ENCODE results near the gene ASAP3. TPM values are rescaled to one million over a fixed set of nuclear protein-coding genes. Genes with fewer than 3 reads are reported as not detected.

ASAP3 gene
- total RNA-seq, 1 experiment from 2014 or later, result 71.2 TPM

- DNase-seq (ENCODE audit: low spot score) (no peak), ATAC-seq (no peak)
- TF ChIP-seq ATF2 (CRISPR knock-in tag; IDR thresholded peaks at IDR 0.05; ENCODE audit: borderline replicate concordance, low read depth), result no peak
- no peak for TF ChIP-seq CBFB (CRISPR knock-in tag; IDR thresholded peaks at IDR 0.05; ENCODE audit: low read depth)
- TF ChIP-seq, protein P1, sequence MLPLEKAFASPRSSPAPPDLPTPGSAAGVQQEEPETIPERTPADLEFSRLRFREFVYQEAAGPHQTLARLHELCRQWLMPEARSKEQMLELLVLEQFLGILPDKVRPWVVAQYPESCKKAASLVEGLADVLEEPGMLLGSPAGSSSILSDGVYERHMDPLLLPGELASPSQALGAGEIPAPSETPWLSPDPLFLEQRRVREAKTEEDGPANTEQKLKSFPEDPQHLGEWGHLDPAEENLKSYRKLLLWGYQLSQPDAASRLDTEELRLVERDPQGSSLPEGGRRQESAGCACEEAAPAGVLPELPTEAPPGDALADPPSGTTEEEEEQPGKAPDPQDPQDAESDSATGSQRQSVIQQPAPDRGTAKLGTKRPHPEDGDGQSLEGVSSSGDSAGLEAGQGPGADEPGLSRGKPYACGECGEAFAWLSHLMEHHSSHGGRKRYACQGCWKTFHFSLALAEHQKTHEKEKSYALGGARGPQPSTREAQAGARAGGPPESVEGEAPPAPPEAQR (CRISPR knock-in tag; IDR thresholded peaks at IDR 0.05), result no peak
- TF ChIP-seq EMX1 (CRISPR knock-in tag; IDR thresholded peaks at IDR 0.05), result no peak
- no peak for TF ChIP-seq SMAD3 (CRISPR knock-in tag; IDR thresholded peaks at IDR 0.05; ENCODE audit: borderline replicate concordance)
- TF ChIP-seq NFATC4 (CRISPR knock-in tag; IDR thresholded peaks at IDR 0.05), result no peak
- TF ChIP-seq HMGA2 (CRISPR knock-in tag; IDR thresholded peaks at IDR 0.05), result no peak
- H3K27ac Mint-ChIP-seq, result no peak overlapping the region
- H3K27me3 Mint-ChIP-seq (ENCODE audit: low read depth), result no peaks in the 10 kb centered on the region
- H3K36me3 Mint-ChIP-seq, result no peaks in the 10 kb centered on the region
- ChIA-PET CTCF (interaction anchor here (2.6 kb wide), 1 partner anchor 14 kb away, joined by 15 read pairs; no protein-coding TSS in a partner anchor), POLR2A (no interaction called here)
- no peak overlapping the region for H3K4me3 Mint-ChIP-seq
- no peaks in the 10 kb centered on the region for H3K9me3 Mint-ChIP-seq
- H3K4me1 Mint-ChIP-seq, result peaks cover 8% of the 10 kb centered on the region
These were observed 94.1 kb downstream of the ASAP3 start for GRCh38 chr1:23389837-23390321.

GRCh38 chr1:23387494-23387893 lies 96.5 kb downstream of the ASAP3 start:
- ChIA-PET POLR2A (interaction anchor here (0.7 kb wide), 1 partner anchor 43 kb away, joined by 5 read pairs; no protein-coding TSS in a partner anchor), CTCF (interaction anchor here (0.9 to 1.2 kb wide), 2 partner anchors 16 to 110 kb away, joined by 3 to 4 read pairs; no protein-coding TSS in a partner anchor)
- Mint-ChIP-seq H3K36me3 (no peaks in the 10 kb centered on the region), H3K27ac (no peak overlapping the region), H3K27me3 (ENCODE audit: low read depth) (no peaks in the 10 kb centered on the region), H3K9me3 (no peaks in the 10 kb centered on the region), H3K4me1 (no peaks in the 10 kb centered on the region), H3K4me3 (no peak overlapping the region)
- DNase-seq (ENCODE audit: low spot score) (no peak), ATAC-seq (no peak)
- TF ChIP-seq ZNF263 (CRISPR knock-in tag; IDR thresholded peaks at IDR 0.05; ENCODE audit: low read depth) (no peak), NR3C1 (CRISPR knock-in tag; conservative IDR thresholded peaks at IDR 0.05; ENCODE audit: low read depth) (no peak), SMAD3 (CRISPR knock-in tag; IDR thresholded peaks at IDR 0.05; ENCODE audit: borderline replicate concordance) (no peak), AFF4 (CRISPR knock-in tag; IDR thresholded peaks at IDR 0.05; ENCODE audit: borderline replicate concordance) (no peak), ZBTB21 (CRISPR knock-in tag; IDR thresholded peaks at IDR 0.05; ENCODE audit: borderline replicate concordance) (no peak), ZNF232 (CRISPR knock-in tag; IDR thresholded peaks at IDR 0.05) (no peak), ZNF121 (CRISPR knock-in tag; IDR thresholded peaks at IDR 0.05) (no peak), NFYB (CRISPR knock-in tag; conservative IDR thresholded peaks at IDR 0.05; ENCODE audit: low read depth) (no peak), MAX (CRISPR knock-in tag; IDR thresholded peaks at IDR 0.05) (no peak), PRRX2 (CRISPR knock-in tag; IDR thresholded peaks at IDR 0.05) (no peak), TEAD1 (CRISPR knock-in tag; IDR thresholded peaks at IDR 0.05) (no peak), ESRRA (CRISPR knock-in tag; IDR thresholded peaks at IDR 0.05; ENCODE audit: borderline replicate concordance) (no peak), ELF4 (CRISPR knock-in tag; IDR thresholded peaks at IDR 0.05; ENCODE audit: low read depth) (no peak), ETV6 (CRISPR knock-in tag; IDR thresholded peaks at IDR 0.05) (no peak), E2F1 (CRISPR knock-in tag; IDR thresholded peaks at IDR 0.05) (no peak), NR2C2 (CRISPR knock-in tag; IDR thresholded peaks at IDR 0.05) (no peak)
- TF ChIP-seq, protein P2, sequence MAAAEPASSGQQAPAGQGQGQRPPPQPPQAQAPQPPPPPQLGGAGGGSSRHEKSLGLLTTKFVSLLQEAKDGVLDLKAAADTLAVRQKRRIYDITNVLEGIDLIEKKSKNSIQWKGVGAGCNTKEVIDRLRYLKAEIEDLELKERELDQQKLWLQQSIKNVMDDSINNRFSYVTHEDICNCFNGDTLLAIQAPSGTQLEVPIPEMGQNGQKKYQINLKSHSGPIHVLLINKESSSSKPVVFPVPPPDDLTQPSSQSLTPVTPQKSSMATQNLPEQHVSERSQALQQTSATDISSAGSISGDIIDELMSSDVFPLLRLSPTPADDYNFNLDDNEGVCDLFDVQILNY (CRISPR knock-in tag; IDR thresholded peaks at IDR 0.05), result no peak
- TF ChIP-seq, protein P3, sequence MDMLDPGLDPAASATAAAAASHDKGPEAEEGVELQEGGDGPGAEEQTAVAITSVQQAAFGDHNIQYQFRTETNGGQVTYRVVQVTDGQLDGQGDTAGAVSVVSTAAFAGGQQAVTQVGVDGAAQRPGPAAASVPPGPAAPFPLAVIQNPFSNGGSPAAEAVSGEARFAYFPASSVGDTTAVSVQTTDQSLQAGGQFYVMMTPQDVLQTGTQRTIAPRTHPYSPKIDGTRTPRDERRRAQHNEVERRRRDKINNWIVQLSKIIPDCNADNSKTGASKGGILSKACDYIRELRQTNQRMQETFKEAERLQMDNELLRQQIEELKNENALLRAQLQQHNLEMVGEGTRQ (CRISPR knock-in tag; IDR thresholded peaks at IDR 0.05), result no peak

Measured in WTC11 (cell line).